ENCODE data around the gene TAF5L. TPM values are rescaled to one million over a fixed set of nuclear protein-coding genes. Genes with fewer than 3 reads are reported as not detected.

The TAF5L gene
- total and polyA plus RNA-seq, 2 of the 8 experiments (the other 6 are each of a cell fraction or from before 2014, with no cell fraction given), result 17.7 to 23.3 TPM

- TF ChIP-seq ATF2 (IDR thresholded peaks at IDR 0.05; ENCODE audit: low read length), result no peak
- TF ChIP-seq EP300 (IDR thresholded peaks at IDR 0.05; ENCODE audit: borderline replicate concordance in 1 of 2, low read depth in 2 of 2, low read length in 2 of 2), result no peak
Measured at GRCh38 chr1:229664133-229664689, 38.3 kb upstream of the TAF5L start (continued).
